Measurements from ENCODE around the gene CLSTN3.

The CLSTN3 gene

DNA sequence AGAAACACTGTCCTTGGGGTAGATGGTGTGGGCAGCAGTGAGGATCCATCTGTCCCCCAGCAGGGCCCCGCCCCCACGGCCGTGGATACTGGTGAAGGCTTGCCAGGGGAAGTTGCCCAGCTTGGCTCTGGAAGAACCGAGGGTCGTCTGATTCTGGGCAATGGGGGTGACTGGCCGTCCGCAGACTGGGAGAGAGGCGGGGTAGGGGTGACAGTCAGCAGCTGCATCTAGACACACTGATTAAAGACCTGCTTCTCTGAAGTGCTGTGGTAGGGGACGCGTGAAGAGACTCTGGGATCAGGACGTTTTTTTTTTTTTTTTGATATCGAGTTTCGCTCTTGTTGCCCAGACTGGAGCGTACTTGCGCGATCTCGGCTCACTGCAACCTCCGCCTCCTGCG, 33.2 kb upstream of the CLSTN3 start:
- H3K4me3 ChIP-seq (ENCODE audit: low read length), result no peak overlapping the region
- TF ChIP-seq, protein P1, sequence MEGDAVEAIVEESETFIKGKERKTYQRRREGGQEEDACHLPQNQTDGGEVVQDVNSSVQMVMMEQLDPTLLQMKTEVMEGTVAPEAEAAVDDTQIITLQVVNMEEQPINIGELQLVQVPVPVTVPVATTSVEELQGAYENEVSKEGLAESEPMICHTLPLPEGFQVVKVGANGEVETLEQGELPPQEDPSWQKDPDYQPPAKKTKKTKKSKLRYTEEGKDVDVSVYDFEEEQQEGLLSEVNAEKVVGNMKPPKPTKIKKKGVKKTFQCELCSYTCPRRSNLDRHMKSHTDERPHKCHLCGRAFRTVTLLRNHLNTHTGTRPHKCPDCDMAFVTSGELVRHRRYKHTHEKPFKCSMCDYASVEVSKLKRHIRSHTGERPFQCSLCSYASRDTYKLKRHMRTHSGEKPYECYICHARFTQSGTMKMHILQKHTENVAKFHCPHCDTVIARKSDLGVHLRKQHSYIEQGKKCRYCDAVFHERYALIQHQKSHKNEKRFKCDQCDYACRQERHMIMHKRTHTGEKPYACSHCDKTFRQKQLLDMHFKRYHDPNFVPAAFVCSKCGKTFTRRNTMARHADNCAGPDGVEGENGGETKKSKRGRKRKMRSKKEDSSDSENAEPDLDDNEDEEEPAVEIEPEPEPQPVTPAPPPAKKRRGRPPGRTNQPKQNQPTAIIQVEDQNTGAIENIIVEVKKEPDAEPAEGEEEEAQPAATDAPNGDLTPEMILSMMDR (conservative IDR thresholded peaks at IDR 0.05; ENCODE audit: low read length), result no peak
- DNase-seq (ENCODE audit: low read depth), result no peak

DNA sequence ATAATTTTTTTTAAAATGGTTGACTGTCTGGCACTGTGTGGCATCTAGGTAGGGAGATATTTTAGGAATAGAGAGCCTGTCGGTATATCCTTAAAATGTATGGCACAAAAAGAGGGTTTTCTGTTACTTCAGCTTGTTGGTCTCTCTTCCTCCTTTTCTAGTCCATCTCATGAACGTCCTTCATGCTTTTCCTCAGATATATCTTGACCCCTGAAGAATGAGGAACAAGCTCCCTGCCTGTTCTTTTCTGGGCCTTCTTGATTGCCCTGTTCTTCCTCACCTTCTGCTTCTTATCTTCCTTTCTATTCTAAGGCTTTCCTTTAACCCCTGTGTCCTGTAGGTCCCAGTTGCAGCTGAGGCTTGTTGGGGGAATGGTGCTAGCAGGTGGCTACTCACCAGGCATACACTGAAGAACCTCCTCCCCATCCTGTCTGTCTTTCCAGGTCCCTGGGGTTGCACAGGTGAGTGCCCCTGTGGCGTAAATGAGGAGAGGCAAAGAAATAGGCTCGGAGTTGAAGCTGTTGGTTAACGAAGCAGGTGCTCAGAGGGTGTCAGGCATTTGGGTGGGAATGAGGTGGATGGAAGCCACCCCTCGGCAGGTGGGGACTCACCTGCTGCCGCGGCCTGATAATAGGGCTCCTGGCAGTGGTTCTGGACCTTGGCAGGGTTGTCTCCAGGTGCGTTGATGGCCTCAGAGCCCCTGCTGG, 30.7 kb upstream of the CLSTN3 start:
- no peak overlapping the region for H3K4me3 ChIP-seq (ENCODE audit: low read length)
- DNase-seq (ENCODE audit: low read depth), result no peak
- TF ChIP-seq, protein P1 (conservative IDR thresholded peaks at IDR 0.05; ENCODE audit: low read length), result no peak

DNA sequence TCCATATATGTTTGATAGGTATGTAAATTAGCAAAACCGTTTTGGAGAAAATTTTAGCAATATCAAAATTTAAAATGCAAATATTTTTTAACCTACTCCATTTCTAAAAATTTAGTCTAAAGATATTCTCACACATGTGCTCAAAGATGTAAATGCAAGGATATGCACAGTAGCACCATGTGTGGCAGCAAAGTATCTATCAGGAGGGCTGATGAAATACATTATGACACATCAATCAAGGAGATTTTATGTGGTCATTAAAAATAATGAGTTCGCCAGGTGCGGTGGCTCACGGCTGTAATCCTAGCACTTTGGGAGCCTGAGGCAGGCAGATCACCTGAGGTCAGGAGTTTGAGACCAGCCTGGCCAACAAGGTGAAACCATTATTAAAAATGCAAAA, 29.9 kb upstream of the CLSTN3 start:
- no peak overlapping the region for H3K4me3 ChIP-seq (ENCODE audit: low read length)
- DNase-seq (ENCODE audit: low read depth), result no peak
- TF ChIP-seq, protein P1 (conservative IDR thresholded peaks at IDR 0.05; ENCODE audit: low read length), result no peak

DNA sequence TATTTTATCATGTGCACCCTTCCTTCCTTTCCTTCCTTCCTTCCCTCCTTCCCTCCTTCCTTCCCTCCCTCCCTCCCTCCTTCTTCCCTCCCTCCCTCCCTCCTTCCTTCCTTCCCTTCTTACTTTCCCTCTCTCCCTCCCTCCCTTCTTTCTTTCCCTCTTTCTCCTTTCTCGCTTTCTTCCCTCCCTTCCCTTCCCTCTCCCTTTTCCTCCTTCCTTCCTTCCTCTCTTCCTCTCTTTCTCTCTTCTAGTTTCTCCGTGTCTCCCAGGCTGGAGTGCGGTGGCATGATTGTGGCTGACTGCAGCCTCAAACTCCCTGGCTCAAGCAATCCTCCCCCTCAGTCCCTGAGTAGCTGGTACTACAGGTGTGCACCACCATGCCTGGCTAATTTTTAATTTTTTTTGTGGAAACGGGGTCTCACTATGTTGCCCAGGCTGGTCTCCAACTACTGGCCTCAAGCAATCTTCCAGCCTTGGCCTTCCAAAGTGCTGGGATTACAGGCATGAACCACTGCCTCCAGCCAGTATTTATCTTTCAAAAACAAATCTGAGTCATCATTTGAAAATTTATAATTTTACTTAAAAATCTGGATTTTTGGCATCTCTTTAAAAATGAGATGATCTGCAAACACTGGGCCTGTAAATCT, 29.0 kb upstream of the CLSTN3 start:
- TF ChIP-seq, protein P1 (conservative IDR thresholded peaks at IDR 0.05; ENCODE audit: low read length), result no peak
- no peak overlapping the region for H3K4me3 ChIP-seq (ENCODE audit: low read length)
- DNase-seq (ENCODE audit: low read depth), result no peak

DNA sequence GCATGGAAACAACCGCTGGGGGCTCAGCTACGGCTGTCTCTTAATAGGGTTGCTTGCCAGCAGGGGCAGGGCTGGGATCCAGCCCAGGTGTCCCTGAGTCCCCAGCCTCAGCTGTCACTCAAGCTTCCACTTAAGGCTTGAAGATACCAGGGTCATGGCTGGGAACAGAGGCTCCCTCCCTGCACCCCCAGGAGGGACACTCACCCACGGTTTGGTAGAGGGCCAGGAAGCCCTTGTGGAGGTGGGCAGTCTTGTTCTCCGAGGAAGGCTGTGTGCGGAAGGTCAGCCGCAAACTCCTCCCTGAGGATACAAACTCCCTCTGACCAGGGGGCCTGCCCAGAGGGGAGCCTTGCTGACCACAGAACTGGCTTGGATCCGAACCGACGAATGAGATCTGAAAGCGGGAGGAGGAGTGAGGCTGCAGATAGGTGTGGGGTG, 28.5 kb upstream of the CLSTN3 start:
- DNase-seq (ENCODE audit: low read depth), result no peak
- TF ChIP-seq, protein P1 (conservative IDR thresholded peaks at IDR 0.05; ENCODE audit: low read length), result no peak
- no peak overlapping the region for H3K4me3 ChIP-seq (ENCODE audit: low read length)

DNA sequence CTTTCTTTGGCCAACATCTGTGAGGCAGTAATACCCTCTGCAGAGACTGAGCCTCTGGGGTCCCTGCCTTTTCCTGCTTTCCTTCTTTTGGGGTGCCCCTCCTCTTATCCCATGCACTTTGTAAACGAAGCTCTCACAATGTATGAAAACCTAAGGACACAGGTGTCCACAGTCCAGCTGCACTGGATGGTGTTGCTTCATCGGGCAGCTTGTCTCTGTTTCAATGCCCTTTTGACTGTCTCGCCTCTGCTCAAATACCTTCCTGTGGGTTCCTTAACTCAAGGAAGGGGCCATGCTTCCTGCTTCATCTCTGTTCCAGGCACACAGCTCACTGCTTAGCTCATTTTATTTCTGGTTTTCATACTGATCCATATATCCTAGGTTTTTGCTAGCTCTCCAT, 27.6 kb upstream of the CLSTN3 start:
- TF ChIP-seq, protein P1 (conservative IDR thresholded peaks at IDR 0.05; ENCODE audit: low read length), result no peak
- H3K4me3 ChIP-seq (ENCODE audit: low read length), result no peak overlapping the region
- DNase-seq (ENCODE audit: low read depth), result no peak

Measured in AG10803 (cell line).